Neural progenitor cell (in vitro differentiated cells): ENCODE results near the gene SAG.

ENCODE experiments used
- EZH2 ChIP-seq: fragments of 200-600 bp; sonication (generic); IDR thresholded peaks from 2 replicates; pipeline ENCODE4 v1.6.1; 2017; ENCODE audit warnings: antibody characterized with exemption, mild to moderate bottlenecking, moderate library complexity
- TF ChIP-seq, protein P1 (sequence below): fragments of 200-600 bp; sonication (generic); IDR thresholded peaks from 2 replicates; pipeline ENCODE4 v1.5.1; 2017; ENCODE audit warnings: antibody characterized with exemption, mild to moderate bottlenecking

- TF ChIP-seq, protein P1, sequence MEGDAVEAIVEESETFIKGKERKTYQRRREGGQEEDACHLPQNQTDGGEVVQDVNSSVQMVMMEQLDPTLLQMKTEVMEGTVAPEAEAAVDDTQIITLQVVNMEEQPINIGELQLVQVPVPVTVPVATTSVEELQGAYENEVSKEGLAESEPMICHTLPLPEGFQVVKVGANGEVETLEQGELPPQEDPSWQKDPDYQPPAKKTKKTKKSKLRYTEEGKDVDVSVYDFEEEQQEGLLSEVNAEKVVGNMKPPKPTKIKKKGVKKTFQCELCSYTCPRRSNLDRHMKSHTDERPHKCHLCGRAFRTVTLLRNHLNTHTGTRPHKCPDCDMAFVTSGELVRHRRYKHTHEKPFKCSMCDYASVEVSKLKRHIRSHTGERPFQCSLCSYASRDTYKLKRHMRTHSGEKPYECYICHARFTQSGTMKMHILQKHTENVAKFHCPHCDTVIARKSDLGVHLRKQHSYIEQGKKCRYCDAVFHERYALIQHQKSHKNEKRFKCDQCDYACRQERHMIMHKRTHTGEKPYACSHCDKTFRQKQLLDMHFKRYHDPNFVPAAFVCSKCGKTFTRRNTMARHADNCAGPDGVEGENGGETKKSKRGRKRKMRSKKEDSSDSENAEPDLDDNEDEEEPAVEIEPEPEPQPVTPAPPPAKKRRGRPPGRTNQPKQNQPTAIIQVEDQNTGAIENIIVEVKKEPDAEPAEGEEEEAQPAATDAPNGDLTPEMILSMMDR = no peak
- no peak for TF ChIP-seq EZH2
Measured at GRCh38 chr2:233375490-233376314, 68.1 kb downstream of the SAG start.
